A204.1 (cell line): ENCODE measurements around the gene RNF223.
"Not testable (repeated sequence)": the region's sequence is repeated elsewhere in the genome, so short reads cannot be mapped to it uniquely, and the experiment has no call there.

ENCODE experiments used
- FAIRE-seq: peaks from 2 replicates; lab custom pipeline; 2012; peaks lifted over from hg19 to GRCh38; lab: Jason Lieb, UNC

Gene RNF223

GRCh38 chr1:1087351-1088028 lies 13.4 kb upstream of the RNF223 start:
- no peak for FAIRE-seq

GRCh38 chr1:1086911-1087341 lies 12.8 kb upstream of the RNF223 start:
- no peak for FAIRE-seq

DNA sequence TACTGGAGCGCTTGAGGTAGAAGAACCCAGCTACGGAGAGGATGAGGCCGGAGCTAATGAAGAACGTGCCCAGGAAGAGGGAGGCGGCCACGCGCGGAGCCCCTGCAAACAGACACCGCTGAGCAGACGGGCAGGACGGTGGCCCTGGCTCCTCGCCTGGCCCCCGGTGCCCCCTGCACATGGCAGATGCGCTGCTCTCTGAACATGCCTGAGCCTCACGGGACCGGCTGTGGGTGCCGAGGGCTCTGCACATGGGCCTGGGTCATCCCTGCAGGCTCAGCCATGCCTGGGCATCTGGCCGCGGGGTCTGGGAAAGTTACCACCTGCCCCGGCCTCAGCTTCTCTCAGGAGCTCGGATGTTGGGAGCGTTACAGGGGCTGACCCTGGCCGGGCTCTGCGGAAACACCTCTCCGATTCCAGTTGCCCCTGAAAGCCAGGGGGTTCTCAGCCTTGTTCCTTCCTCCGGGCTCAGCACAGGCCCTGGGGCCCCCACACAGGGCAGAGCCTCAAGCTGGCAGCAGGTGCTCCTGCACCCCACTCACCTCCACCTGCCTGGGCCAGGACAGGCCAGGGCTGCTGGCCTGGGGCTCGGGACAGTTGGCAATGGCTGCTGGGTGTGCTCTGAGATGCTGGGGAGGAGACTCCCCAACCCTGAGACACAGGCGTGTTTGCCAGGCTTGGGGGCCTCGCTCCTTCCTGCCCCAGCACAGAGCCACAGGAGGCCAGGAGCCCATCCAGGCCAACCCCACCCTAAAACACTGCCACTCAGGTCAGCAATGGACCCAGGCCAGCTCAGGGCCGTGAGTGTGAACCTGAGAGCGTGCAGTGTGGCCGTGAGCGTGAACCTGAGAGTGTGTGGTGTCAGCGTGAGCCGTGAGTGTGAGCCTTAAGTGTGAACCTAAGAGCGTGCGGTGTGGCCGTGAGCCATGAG lies 12.1 kb upstream of the RNF223 start:
- no peak for FAIRE-seq

DNA sequence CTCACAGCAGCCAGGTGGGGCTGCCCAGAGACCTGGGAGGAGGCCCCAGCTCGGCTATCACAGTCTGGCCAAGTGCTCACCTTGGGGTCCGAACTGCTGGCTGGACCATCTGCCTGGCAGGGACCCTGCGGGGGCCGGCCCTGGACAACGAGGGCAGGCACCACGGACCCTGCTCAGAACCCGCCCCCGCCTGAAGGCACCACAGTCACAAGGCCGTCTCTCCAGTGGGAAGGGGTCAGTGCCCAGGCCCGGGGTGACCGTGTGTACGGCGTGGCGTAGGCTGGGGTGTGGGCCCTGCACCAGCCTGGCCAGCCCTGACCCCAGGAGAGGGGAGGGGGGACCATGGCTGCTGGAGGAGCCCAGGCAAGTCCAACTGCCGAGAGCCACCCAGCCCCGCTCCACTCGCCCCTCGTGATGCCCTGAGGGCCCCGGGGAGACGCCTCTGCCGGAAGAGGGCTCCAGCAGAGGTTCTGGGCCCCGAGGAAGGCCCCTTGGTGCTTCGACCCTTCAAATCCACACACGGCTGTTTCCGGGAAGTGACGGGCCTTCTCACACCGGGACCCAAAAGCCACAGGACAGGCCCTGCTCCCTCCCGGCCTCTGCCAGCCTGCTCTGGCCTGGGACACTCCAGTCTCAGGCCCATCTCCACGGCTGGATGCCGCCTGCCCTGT lies 11.2 kb upstream of the RNF223 start:
- FAIRE-seq = no peak

- FAIRE-seq = no peak
Observed at GRCh38 chr1:1084372-1085170, 10.5 kb upstream of the RNF223 start.

DNA sequence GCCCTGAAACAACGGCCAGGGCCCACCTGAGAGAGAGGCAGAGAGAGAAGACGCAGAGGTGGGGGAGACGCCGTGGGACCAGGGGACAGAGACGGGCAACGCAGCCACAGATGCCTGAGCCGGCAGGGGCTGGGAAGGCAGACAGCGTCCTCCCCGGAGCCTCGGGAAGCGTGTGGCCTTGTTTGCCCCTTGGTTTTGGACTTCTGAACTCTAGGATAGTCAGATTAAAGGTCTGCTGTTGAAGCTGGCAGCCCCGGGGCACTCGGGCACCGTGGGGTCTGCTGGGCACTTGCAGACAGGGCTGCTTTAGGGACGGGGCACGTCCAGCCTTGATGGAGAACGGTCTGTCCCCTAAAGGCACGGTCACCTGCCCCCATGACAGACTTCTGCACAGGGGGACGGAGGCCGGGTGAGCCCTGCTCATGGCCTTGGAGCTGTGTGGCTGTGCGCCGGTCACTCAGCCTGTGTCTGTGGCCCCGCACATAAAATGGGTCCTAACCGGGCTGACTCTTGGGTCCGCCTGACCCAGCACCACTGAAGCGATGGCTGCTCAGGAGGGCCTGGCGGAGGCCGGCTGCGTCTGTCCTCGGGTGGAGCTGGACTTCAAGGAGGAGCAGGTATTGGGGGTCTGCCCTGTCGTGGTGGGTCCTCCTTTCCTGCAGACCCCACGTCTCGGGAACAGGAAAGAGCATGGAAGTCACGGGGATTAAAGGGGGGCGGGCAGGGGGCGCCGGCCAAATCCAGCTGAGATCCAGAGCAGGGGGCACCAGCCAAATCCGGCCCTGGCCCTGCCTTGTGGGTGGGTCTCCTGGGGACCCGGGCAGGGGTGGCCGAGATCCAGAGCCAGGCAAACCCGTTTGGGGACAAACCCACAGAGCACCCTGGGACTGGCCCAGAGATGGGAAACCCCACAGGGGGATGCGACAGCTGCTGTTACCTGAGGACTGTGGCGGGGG lies 9.6 kb upstream of the RNF223 start:
- no peak for FAIRE-seq

- FAIRE-seq = no peak
Observed at GRCh38 chr1:1082776-1083415, 8.8 kb upstream of the RNF223 start.

- FAIRE-seq = no peak
Observed at GRCh38 chr1:1082239-1082775, 8.2 kb upstream of the RNF223 start.

- FAIRE-seq = no peak
Observed at GRCh38 chr1:1081311-1082238, 7.5 kb upstream of the RNF223 start.

- no peak for FAIRE-seq
Observed at GRCh38 chr1:1080951-1081310, 6.8 kb upstream of the RNF223 start.

GRCh38 chr1:1080122-1080757 lies 6.1 kb upstream of the RNF223 start:
- FAIRE-seq = no peak

DNA sequence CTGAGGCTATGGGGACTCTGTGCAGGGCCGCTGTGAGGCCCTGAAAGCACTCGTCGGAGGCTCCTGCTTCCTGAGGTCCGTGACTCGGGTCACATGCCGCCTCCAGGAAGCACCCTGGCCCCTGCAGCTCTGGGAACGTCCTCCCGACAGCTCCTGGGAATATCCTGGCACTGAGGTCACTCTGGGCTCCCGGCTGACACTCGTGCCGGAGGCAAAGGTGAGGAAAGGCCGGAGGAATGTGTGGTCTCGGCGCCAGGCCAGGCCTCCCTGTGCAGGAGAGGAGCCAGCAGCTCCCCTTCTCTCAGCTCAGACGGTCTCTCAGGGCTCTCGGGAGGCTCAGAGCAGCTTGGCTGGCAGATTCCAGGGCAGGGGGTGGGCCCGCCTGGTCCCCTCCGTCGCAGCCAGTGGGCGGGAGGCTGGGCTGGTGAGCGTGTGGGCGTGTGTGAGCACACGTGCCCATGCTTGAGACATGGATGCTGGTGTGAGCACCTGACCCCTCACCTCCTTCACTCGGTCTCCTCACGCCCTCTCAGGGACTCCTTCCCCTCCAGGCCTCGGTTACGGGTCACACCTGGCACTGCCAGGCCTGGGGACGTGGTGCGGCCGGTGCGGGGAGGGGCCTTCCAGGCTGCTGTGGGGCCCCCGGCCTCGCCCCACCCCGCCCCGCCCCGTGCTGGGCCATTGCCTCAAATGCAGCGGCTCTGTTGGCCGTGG lies 5.5 kb upstream of the RNF223 start:
- FAIRE-seq = no peak

- not testable (repeated sequence) for FAIRE-seq
Observed at GRCh38 chr1:1077396-1077795, 3.3 kb upstream of the RNF223 start.

DNA sequence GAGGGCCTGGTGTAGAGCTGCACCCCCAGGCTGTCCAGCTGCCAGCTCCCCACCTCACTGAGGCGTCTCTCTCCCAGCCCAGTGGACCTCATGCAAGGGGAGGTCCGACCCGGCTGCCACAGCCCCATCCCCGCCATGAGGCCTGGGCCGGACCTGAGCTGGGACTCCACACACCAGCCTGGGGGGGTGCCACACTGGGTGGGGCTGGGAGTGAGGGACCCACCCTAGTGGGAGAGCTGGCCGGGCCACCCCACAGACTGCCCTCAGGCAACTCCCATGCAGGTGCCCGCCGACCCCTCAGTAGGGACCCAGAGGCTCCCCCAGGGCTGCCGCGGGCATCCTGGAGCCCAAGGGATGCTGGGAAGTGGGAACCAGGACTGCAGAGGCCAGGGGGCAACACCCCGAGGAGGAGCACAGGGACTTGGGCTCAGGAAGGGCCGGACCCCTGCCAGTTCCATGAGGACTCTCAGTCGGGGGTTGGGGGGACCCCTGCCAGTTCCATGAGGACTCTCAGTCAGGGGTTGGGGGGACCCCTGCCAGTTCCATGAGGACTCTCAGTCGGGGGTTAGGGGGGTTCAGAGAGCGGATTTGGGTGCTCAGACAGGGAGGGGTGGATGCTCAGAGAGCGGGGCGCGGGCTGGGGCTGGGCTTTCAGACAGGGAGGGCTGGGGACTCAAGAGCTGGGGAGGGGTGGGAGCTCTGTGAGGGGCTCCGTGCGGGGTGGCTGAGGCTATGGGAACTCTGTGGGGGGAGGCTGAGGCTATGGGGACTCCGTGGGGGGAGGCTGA lies 1.2 kb upstream of the RNF223 start:
- no peak for FAIRE-seq

DNA sequence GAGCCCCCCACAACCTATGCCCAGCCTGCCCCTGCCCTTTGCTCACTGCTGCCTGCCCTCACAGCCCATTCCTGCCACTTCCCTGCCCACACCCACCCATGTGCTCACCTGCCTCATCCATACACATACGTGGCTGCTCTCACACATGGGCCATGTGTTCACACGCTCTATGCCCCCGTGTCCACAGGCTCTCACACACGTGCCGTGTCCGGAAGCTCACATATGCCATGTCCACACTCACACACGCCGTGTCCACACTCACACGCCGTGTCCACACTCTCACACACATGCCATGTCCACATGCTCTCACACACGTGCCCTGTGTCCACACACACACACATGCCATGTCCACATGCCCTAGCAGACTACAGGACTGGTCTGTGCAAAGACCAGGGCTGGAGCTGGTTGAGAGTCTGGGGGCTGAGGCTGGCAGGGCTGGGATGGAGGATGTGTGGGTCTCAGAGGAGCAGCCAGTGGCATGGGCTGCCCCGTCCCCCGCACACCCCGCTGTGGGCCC lies 583 bp upstream of the RNF223 start:
- no peak for FAIRE-seq

DNA sequence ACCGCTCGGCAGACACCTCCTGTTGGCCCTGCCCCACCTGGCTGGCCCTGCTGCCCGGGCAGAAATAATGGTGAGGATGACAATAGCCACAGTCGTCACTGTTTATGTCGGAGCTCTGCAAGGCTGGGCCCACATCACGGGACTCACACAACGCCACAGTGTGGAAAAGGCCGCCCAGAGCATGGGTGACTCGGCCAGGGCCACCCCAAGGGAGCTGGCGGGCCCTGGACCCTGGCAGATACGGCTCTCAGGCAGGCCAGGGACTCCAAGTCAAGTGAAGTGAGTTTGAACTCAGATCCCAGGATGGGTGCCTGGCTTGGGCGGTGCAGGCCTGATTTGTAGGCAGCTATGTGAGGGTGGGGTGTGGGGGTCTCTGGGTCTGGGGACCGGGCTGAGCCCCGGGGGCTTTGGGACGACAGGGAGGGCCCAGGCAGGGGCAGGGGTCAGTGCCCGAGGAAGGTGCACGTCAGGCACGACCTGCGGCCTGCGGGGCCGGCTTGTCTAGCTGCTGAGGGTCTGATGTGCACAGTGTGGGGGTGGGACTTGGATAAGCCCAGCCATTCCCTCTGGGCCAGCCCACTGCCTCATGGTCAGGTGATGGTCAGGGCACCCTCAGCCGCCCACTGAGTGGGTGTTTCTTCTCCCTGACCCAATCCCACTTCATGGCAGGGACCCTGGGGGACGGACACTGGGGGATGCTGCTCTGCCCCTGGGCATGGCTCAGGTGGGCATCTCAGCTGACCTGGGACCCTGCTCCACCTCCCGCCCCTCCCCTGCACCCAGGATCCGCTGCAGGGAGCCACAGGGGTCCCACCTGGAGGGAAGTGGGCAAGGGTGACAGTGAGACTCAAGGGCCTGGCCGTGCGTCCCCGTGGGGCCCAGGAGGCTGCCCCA lies 1.0 kb downstream of the RNF223 start:
- FAIRE-seq = no peak
